NCI-H1092 (cell line): ENCODE results near the gene PLA2G4D.

Source experiments
- DNase-seq: peaks from one replicate; lab custom pipeline; 2025; lab: John Stamatoyannopoulos, UW

PLA2G4D gene

GRCh38 chr15:42094512-42094963 is at the start of gene PLA2G4D:
Gene PLA2G4D, minus strand, starts transcription at chr15:42094562. Its CDS starts 103 bp downstream, at chr15:42094459.
- peak; percentile 47 for DNase-seq

DNA sequence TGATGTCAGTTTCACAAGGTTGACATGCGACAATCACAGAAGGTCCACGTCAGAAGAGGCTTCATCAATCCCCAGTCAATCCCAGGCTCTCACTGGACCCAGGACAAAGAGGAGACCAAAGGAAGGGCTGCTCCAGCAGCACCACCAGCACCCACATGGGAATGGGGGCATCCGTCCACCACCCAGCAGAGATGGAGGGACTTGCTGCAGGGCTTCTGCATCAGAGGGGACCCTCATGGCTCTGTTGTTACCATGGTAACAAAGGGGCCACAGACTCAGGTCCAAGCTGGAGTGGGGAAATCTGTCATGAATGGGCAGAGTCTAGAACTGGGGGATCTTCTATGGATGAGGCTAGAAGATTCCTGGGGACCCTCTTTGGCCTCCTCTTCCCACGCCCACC is 49.0 kb upstream of the PLA2G4D start:
- DNase-seq = no peak

DNA sequence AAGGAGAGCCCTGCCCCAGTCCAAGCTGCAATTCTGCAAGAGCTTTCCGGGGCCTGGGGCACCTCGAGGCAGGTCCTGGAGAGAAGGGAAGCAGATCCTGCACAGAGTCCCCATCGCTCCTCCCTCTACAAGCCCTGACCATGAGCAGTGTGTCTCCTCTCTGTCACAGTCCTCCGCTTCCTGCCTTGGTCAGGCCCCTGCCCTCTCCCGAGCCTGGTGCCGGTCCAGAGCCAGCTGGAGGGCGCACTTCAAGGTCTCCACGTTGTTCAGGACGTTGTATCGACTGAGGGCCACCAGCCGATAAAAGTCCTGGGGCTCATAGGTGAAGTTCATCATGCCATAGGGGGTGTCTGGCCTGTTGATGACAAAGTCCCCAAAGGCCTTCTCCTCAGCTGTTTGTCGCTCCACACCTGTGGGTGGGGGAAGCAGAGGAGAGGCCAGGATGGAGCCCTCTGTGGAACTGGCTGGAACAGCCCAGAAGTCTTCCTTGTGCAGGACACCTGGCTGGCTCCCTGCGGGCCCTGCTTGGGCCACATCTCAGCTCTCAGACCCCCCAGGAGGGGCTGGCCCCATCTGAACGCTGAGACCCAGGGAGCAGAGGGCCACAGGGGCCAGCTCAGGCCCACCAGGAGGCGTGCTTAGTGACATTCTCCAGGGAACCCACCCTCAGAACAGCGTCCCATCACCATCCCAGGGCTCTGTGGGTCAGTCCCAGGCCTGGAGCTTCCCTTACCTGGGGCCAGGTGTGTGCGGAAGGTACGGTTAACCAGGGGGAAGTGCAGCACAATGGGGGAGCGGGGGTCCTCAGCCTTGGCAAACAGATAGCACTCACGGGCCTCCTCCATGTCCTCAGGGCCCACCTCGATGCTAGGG is 47.7 kb upstream of the PLA2G4D start:
- DNase-seq = no peak

GRCh38 chr15:42141246-42141645 is 46.9 kb upstream of the PLA2G4D start:
- DNase-seq = no peak

DNA sequence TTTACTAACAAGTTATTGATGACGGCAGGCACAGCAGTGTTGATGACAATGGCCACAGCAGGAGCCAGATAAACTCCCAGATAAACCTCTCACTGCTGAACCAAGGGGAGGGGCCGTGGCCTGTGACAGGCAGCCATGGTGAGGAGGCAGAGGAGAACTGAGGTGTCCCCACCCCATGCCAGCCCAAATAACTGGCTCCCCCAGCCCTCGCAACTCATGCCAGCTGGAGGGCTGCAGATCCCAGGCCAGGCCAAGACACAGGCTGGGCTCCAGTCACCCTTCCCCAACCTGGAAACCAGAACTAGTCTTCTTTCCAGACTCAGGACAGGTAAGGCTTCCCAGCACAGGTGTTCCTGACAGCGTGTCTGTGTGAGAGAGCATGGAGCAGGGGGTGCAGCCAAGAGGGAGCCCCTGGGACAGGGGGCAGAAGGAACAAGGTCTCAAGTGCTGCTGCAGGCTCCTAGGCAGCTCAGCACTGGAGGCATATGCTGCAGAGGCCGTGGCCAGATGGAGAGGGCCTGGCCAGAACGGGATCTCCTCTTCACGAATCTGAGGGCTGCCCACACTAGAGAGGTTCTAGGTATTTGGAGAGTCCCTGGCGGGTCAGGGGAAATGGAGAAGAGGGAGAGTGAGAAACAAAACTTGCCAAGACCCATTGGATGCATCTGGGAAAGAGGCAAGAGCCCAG is 46.2 kb upstream of the PLA2G4D start:
- no peak for DNase-seq

GRCh38 chr15:42139596-42139995 is 45.2 kb upstream of the PLA2G4D start:
- DNase-seq = no peak

DNA sequence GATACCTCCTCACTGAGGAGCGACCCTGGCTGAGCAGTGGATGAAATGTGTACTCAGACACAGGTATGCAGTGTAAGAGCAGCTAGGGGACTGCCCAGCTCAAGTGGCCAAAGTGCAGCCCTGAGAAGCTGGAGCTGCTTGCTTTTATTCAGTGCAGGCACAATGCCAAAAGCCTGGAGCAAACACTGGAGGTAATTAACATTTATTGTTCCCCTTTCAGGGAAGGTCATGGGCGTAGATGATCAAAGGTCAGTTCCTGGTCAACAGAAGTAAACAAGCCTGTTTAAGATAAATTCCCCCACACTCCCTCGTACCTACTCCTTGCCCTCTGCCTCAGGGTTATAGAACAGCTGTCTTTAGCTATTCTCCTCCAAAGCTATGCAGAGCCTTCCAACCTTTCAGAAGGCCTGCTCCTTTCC is 44.6 kb upstream of the PLA2G4D start:
- DNase-seq = no peak

DNA sequence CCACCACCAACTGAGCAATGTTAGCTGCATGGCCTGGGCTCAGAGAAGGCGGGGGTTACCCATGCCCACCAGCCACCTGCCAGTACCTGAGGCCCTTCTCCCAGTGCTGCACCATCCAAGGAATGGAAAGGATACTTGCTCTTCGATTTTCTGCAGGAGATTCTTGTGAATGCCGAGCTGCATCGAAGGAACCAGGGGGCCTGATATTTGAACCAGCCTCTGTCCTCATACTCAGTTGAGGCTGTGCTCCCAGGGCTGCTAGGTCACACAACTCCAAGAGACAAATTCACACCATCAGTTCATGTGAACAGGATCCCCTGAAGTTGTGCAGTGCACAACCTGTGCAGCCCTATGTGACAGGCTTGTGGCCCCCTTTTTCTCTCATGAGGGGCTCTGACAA is 44.0 kb upstream of the PLA2G4D start:
- DNase-seq = no peak

DNA sequence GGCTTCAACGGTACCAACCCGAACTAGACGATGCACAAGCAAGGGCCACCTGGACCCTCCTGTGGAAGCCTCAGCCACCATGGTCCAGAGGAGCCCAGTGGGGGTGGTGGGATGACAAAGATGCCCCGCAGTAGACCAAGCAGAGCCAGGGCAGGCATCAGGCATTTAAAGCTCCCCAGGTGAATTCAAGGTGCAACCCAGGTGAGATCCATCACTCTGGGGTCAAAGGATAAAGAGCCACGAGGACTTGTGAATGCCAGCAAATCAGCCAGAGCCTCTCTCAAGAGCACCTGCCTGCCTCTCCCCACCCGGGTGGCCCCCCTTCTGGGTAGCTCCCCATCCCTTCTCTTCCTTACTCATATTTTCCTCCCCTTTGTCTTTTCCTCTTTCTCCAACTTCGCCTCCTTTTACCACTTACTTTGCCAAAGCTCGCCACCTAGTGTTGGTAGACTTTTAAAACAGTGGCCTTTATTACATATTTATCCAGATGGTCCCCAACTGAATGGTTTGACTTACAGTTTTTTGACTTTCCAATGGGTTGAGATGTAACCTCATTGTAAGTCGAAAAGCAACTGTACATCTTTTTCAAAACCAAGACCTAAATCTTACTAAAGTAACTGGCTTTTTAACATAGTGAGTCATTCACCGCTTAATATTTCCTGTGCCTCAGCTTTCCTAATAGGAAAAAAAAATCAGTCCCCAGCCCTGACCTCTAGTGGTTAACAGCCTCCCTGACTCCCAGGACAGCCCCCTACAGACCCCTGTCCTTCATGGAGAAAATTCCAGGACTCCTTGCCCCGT is 43.3 kb upstream of the PLA2G4D start:
- no peak for DNase-seq

- no peak for DNase-seq
Observed at GRCh38 chr15:42136513-42136912, 42.2 kb upstream of the PLA2G4D start.

DNA sequence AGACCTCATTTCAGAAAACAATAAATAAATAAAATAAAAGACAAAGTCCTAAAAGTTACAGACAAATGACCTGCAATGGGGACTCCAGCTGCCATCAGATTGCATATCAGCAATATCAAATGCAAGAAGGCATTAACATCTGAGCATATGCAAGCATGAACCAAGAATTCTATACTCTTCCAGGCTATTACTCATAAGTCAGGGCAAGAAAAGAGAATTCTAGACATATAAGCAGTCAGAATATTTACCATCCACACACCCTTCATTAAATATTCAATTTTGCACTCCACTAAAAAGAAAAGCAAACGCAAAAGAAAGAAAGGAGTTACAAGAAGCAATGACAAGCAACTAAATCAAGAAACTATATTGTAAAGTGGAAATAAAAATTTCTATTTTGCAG is 41.0 kb upstream of the PLA2G4D start:
- DNase-seq = no peak

GRCh38 chr15:42134617-42135245 is 40.4 kb upstream of the PLA2G4D start:
- DNase-seq = no peak

DNA sequence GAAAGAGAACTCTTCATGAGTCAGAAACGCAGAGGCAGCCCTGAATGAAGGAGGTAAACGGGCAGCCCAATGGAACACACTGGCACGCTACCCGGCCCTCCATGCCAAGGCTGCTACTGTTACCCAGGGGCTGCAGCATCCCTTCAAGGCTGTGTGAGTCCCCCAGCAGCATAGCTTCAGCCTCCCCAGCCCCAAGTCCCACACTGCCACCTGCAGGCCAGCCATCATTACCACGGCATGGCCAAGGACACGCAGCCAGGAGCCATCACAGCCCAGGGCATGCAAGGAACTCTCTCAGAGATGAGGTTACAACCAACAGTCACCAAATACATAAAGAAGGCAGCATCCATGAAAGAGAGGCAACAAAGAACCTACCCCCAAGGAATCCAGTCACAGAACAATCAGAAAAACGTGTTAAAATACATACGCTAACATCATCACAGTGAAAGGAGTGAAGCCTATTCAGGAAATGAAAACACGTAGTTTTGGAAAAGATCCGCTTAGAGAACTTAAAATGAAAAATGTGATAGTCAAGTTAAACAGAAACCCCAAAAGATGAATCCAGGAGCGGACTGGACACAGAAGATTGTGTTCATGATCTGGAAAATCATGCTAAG is 39.6 kb upstream of the PLA2G4D start:
- DNase-seq = peak; percentile 15

DNA sequence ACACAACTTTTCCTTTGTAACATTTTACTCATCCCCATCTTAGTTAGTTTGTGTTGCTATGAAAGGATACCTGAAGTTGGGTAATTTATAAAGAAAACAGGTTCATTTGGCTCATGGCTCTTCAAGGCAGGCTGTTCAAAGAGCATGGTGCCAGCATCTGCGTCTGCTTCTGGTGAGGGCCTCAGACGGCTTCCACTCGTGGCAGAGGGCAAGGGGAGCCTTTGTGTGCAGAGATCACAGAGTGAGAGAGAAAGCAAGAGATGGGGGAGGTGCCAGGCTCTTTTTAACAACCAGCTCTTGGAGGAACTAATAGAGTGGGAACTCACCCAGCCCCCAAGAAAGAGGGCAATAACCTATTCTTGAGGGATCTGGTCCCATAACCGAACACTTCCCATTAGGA is 39.0 kb upstream of the PLA2G4D start:
- DNase-seq = no peak

DNA sequence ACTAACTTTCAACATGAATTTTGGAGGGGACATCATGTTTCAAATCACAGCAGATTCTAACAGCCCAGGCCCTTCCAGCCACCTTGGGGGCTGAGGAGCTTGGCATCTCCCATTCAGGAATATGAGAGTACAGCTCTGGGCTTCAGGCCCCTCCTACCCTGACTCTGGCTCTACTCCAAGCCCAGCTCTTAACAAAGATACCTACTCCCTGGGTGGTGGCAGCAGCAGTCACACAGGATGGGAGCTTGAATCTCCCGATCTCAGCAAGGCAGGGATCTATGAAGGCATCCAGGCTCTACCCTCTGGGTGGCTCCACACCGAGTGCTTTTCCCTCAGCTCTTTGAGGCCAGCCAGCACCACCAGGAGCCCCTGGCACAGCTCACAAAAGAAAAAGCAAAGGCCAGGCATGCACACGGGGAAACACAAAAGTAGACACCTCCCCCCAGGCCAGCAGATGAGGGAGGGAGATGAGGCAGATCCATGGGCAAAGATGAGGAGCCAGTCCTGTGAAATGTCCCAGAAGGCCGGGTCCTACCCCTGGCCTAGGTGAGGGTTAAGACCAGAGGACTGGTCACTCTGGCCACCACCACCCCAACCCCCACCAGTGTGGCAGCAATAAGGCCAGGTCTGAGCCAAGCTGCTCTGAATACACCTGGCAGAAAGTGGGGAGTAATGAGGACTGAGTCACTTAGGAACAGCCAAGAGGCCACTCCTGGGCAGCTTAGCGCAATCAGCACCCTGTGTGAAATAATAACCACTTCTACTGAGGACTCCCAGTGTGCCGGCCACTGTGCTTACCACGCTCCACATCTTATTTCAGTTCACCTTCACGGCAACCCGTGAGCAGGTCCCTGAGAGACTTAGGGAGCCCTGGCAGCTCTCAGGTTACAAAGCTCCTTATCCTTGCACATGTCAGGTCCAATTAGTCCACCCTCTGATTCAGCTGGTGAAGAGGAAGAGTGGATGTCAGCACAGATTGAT is 37.8 kb upstream of the PLA2G4D start:
- peak; percentile 32 for DNase-seq

DNA sequence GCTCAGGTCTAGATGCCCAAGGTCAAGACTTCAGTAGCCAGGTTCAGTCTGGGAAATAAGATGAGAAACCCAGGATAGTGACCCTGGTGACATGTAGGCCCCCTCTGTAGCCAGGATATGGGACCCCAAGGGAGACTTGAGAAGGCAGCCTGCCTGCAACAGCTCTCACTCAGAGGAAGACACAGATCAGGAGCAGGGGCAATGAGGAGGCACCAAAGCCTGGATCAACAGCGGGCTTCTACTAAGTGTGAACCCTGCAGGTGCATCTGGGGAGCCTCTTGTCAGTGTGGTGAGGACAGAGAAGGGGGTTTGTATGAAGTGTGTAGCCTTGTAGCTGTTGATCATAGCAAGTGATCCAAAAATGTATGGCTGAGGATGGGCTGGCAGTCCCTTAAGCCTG is 36.6 kb upstream of the PLA2G4D start:
- no peak for DNase-seq

DNA sequence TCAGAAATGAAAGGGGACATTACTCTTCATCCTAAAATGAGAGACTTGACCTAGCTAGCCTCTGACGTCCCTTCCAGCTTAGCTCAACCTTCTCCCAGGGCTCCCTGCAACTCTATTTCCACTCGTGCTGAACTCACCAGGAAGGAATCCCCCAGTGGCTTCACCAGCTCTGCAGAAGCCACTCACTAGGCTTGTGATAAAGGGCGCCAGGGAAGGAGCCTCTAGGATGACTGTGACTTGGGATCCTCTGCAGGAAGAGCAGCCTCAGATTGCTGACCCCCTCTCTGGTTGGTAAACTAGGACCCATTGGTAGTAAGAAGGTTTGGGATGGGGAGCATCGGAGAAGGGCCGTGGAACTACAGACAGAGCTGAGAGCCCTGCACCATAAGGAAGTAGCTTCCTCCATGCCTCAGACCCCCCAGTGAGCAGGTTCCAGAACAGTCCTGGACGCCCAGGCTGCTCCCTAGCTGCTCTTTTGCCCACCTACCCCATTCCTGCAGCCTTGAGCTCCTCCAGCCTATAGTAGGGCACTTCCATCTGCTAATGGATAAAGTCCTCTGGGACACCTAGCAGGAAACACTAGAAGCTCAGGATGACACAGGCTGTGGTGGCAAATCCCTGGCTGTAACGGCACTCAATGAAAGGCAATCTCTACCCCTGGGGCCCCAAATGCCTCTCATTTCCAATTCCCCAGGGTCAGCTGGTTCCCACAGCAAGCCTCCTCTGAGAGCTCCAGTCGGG is 36.1 kb upstream of the PLA2G4D start:
- DNase-seq = no peak

DNA sequence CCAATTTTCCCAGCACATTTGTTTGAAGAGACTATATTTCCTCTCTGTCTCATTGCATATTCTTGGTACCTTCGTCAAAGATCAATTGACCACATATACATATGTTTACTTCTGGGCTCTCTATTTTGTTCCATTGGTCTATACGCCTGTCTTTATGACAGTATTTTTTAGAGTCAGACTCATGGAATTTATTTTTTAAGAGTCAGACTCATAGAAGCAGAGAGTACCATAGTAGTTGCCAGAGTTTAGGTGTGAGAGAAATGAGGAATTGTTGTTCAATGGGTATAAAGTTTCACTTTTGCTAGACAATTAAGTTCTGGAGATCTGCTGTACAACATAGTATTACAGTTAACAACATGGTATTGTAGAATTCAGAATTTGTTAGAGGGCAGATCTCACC is 35.0 kb upstream of the PLA2G4D start:
- no peak for DNase-seq

DNA sequence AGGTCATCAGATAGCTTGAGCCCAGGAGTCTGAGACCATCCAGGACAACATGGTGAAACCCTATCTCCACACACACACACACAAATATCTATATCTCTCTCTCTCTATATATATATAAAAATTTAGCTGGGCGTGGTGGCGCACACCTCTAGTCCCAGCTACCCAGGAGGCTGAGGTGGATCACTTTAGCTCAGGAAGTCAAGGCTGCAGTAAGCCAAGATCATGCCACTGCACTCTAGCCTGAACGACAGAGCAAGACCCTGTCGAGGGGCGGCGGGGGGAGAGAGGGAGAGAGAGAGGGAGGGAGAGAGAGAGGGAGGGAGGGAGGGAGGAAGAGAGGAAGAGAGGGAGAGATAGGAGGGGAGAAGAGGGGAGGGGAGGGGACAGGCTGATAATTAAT is 34.1 kb upstream of the PLA2G4D start:
- no peak for DNase-seq

DNA sequence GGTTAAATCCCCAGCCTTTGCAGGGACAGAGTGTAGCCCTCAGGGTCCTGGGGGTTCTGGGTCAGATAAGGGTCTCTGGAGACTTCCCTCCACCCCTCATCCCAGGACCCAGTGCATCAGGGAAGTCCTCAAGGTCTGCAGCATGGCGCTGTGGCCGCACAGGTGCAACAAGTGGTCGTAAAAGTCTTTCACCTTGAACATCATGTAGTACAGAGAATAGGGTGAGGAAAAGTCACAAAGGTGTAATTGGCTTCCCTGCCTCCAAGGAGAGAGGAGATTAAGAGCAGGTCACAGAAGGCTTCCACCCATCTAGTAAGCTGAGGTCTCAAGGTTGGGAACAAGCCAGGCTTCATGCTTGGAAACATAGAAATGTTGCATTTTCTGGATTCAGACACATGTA is 29.2 kb upstream of the PLA2G4D start:
- DNase-seq = no peak
